ENCODE data around the gene ITPR2.

Gene ITPR2

GRCh38 chr12:26374934-26375680, 457.9 kb downstream of the ITPR2 start:
- DNase-seq = no peak

GRCh38 chr12:26373606-26374495, 459.1 kb downstream of the ITPR2 start:
- no peak for DNase-seq

DNA sequence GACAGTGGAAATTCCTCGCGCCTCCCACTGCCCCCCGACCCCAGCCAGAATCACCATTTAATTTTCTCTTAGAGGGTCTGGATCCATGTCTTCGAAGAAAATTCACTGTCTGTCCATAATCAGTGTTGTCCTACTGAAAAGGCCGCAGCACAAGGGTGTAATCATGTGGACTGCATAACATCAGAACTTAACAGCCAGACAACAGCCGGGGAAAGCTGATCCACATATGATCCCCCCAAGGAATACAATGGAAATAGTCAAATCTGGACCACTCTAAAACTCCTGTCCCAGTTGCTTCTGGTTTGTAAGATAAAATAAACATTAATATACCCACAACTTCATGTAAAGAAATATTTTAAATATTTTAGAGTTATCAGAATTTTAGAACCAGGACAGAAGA, 460.1 kb downstream of the ITPR2 start:
- no peak for DNase-seq

GRCh38 chr12:26370098-26370497, 462.9 kb downstream of the ITPR2 start:
- no peak for DNase-seq

DNA sequence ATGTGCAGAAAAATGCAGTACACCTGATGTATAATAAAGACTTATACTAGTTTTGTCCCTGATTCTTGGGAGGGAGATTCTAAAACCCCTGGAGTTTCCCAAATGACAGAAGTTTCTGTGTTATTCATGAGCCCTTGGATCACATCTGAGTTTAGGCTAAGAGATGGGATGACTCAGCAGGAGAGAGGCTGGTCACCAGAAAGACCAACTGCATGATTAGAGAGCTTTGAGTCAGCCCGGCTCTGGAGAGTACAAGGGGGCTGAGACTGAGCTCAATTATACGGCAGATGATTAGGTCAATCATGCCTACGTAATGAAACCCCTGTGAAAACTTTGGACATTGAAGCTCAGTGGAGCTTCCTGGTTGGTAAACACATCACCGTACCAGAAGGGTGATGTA, 463.4 kb downstream of the ITPR2 start:
- no peak for DNase-seq

GRCh38 chr12:26367991-26368730, 464.8 kb downstream of the ITPR2 start:
- DNase-seq = no peak

GRCh38 chr12:26361964-26362363, 471.0 kb downstream of the ITPR2 start:
- DNase-seq = no peak

- DNase-seq = no peak
Measured at GRCh38 chr12:26360062-26360461, 472.9 kb downstream of the ITPR2 start.

DNA sequence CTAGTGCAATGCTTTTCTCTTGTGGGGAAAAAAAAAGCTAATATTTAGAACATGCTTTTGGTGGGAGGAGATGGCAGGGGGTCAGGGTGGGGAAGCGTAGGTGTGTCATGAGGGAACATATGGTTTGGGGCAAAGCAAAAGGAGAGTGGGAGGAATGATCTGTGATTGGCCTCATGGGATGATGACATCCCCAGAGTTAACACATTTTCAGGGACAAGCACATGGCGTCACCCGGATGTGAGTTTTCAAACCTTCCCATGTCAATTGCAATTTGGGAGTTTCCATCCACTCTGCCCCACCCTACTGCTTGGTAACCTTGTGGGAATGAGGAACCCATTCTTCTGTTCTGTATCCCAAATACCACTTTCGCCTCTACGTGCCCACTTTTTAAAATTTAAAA, 473.4 kb downstream of the ITPR2 start:
- no peak for DNase-seq

GRCh38 chr12:26358651-26359050, 474.3 kb downstream of the ITPR2 start:
- DNase-seq = no peak

- DNase-seq = no peak
Measured at GRCh38 chr12:26347300-26347699, 485.7 kb downstream of the ITPR2 start.

DNA sequence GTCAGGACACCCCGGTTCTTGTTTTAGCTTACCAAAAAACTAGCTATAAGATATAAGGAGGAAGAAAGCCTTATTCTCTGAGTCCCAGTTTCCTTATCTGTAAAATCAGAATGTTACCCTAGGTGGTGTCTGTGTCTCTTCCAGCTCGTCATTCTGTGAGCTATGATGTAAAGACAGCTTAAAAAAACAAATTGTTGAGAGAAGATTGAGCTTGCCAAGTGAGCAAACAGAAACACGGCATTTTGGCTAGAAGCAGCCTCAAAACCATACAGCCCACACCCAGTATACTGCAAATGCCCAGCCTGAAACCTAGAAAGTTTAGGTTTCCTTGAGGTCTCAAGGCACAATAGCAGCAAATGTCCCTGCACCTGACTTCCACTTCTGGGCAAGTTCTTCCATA, 486.3 kb downstream of the ITPR2 start:
- DNase-seq = no peak

GRCh38 chr12:26345471-26346003, 487.5 kb downstream of the ITPR2 start:
- no peak for DNase-seq

- DNase-seq = no peak
Measured at GRCh38 chr12:26341491-26341890, 491.5 kb downstream of the ITPR2 start.

DNA sequence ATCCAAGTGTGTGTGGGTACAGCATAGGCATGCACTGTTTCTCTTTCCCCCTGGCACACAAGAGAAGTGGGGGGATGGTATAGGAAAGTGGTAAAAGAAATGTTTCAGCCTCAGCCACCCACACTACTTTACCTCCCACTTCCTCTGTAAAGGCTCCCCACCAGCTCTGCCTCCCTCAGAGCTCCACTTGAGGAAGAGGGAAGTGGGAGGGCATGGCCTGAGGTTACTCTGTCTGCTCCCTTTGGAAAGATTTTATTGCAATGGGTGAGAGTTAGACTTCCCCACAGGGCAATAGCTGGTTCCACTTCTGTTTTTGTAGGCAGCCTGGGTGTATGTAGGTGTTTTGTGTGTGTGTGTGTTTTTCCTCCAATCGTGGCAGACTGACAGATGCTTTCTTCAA, 492.3 kb downstream of the ITPR2 start:
- no peak for DNase-seq

DNA sequence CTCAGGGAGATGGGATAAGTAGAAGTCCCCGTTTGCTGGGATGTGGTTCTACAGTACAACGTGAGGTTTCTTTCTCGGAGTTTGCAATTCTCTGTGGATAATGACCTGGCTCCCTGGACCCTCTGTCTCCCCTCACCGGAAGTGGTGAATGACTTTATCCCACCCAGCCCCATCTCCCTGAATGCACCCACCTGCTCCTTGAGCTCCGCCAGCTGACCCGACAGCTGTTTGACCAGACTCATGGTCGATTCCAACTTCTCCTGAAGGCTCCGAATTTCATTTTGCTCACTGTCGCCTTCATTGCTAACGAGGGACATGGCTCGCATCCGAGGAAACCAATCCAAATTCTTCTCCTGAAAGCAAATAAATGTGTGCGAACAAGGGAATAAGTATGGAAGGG, 493.0 kb downstream of the ITPR2 start:
- no peak for DNase-seq

- no peak for DNase-seq
Measured at GRCh38 chr12:26338586-26339572, 494.1 kb downstream of the ITPR2 start.

- DNase-seq = no peak
Measured at GRCh38 chr12:26335651-26336050, 497.3 kb downstream of the ITPR2 start.

GRCh38 chr12:26334621-26335124, 498.3 kb downstream of the ITPR2 start:
- DNase-seq = no peak

DNA sequence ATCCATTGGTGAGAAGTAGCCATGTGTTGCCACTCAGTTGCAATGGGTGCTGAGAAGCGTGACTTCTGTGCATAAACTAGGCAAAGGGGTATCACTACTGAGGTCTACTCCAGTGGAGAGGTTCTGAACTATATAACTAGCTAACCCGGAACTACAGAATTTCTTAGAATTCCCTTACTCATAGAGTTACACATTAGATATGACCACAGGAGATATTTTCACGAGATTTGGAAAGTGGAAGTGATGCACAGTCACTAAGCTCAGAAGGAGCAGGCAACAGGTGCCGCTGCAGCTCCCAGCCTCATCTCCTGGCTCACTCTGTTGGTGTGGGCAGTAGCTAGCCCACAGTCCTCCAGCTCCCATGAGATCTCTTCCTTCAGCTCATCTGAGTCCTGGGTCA, 501.0 kb downstream of the ITPR2 start:
- no peak for DNase-seq

DNA sequence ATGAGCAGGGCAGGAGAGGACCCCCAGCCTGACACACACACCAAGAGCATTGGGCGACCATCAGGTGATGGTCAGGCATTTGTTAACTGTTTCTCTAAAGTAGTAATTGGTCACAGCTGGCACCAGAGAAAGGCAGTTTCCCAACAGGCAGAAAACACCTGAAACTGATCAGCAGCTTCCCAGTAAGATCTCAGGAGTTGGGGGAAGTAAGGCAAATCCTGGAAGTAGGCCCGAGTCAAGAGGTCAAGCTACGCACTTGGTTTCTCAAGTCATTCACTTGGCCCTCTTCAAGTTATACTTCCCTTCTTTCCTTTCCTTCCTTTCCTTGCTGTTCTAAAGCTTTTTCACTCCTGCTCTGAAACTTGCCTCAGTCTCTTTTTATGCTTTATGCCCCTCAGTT, 501.9 kb downstream of the ITPR2 start:
- no peak for DNase-seq
